ENCODE measurements around the gene ADRA2B.
"Not testable (repeated sequence)": the region's sequence is repeated elsewhere in the genome, so short reads cannot be mapped to it uniquely, and the experiment has no call there.

GRCh38 chr2:96067098-96067660 is 49.2 kb downstream of the ADRA2B start:
- TF ChIP-seq CTCF (conservative IDR thresholded peaks at IDR 0.05; ENCODE audit: low read length); EZH2phosphoT487 (IDR thresholded peaks at IDR 0.05; ENCODE audit: borderline replicate concordance): not testable (repeated sequence)
